Measurements from ENCODE around the gene NBAS. TPM values are rescaled to one million over a fixed set of nuclear protein-coding genes. Genes with fewer than 3 reads are reported as not detected.

Gene NBAS
- total and polyA plus RNA-seq, 2 of the 13 experiments (the other 11 are each of a cell fraction or from before 2014, with no cell fraction given), result 33.6 to 58.7 TPM

- Histone ChIP-seq H3K4me3 (replicated peaks in 1 of 3; ENCODE audit: insufficient read depth in 1 of 3, low read depth in 2 of 3, low read length in 3 of 3) (no peak overlapping the region), H3K9ac (ENCODE audit: insufficient read depth, low read depth, low read length) (no peak overlapping the region), H4K20me1 (ENCODE audit: insufficient read depth, low read length) (no peaks in the 10 kb centered on the region), H3K27me3 (ENCODE audit: control insufficient read depth in 1 of 2, insufficient read depth in 2 of 2, low read length in 2 of 2) (no peaks in the 10 kb centered on the region), H2AFZ (ENCODE audit: low read length) (no peak overlapping the region), H3K4me2 (ENCODE audit: low read depth, low read length) (no peak overlapping the region), H3K36me3 (replicated peaks in 1 of 2; ENCODE audit: control insufficient read depth in 1 of 2, insufficient read depth in 2 of 2, low read length in 2 of 2) (no peaks in the 10 kb centered on the region), H3K79me2 (ENCODE audit: insufficient read depth, low read length) (no peaks in the 10 kb centered on the region), H3K4me1 (ENCODE audit: insufficient read depth, low read length) (peaks cover 33% of the 10 kb centered on the region), H3K9me3 (ENCODE audit: low read length) (no peaks in the 10 kb centered on the region), H3K27ac (ENCODE audit: extremely low read length, insufficient read depth, low read length) (no peak overlapping the region)
- BruUV-seq (replicated peaks), result no TSS peak
- FAIRE-seq (no peak), DNase-seq (ENCODE audit: low spot score) (no peak), ATAC-seq (no peak)
- TF ChIP-seq HDAC2 (CRISPR knock-in tag; IDR thresholded peaks at IDR 0.05), result no peak
- TF ChIP-seq RFXANK (CRISPR knock-in tag; IDR thresholded peaks at IDR 0.05), result no peak
- TF ChIP-seq ZNF33B (CRISPR knock-in tag; IDR thresholded peaks at IDR 0.05), result no peak
- TF ChIP-seq NCOA5 (CRISPR knock-in tag; IDR thresholded peaks at IDR 0.05), result no peak
- TF ChIP-seq NFE2 (CRISPR knock-in tag; IDR thresholded peaks at IDR 0.05), result no peak
- no peak for TF ChIP-seq FOSL2 (CRISPR knock-in tag; IDR thresholded peaks at IDR 0.05)
- no peak for TF ChIP-seq KDM4B (CRISPR knock-in tag; IDR thresholded peaks at IDR 0.05)
- TF ChIP-seq ZNF615 (CRISPR knock-in tag; IDR thresholded peaks at IDR 0.05; ENCODE audit: borderline replicate concordance), result no peak
- no peak for TF ChIP-seq TBP (CRISPR knock-in tag; IDR thresholded peaks at IDR 0.05)
- TF ChIP-seq ZFP36L2 (CRISPR knock-in tag; IDR thresholded peaks at IDR 0.05), result no peak
- TF ChIP-seq ZNF703 (CRISPR knock-in tag; IDR thresholded peaks at IDR 0.05; ENCODE audit: borderline replicate concordance), result no peak
- no peak for TF ChIP-seq SALL2 (CRISPR knock-in tag; IDR thresholded peaks at IDR 0.05)
- TF ChIP-seq SPEN (CRISPR knock-in tag; IDR thresholded peaks at IDR 0.05; ENCODE audit: low read depth), result no peak
- no peak for TF ChIP-seq ZNF503 (CRISPR knock-in tag; IDR thresholded peaks at IDR 0.05)
- TF ChIP-seq TARDBP (CRISPR knock-in tag; IDR thresholded peaks at IDR 0.05), result no peak
- intact Hi-C loops (cut with micrococcal nuclease; ENCODE audit: unreplicated experiment) (loop anchor here (1.0 to 10.0 kb wide), 4 partner anchors 13 to 418 kb away; no protein-coding TSS in a partner anchor), in situ Hi-C loops (cut with HindIII; ENCODE audit: extremely low pct_ligation_motif_present, low pct_unique_long_range_greater_than_20kb) (no loop called here)
- POLR2A ChIA-PET, result no interaction called here
- CTCF ChIA-PET (ENCODE audit: low intra/inter-chr PET ratio, low total read pairs), result interaction anchor here (2.2 kb wide), 1 partner anchor 256 kb away, joined by 10 read pairs; no protein-coding TSS in a partner anchor
- WGBS (ENCODE audit: low lambda C conversion rate), result 62% methylated on average over 5 of the region's 5 CpGs
Measured at GRCh38 chr2:15159206-15159605, 401.9 kb downstream of the NBAS start.

All from HepG2 (cell line).